ENCODE measurements around the gene XYLT1.
"Not testable (repeated sequence)": the region's sequence is repeated elsewhere in the genome, so short reads cannot be mapped to it uniquely, and the experiment has no call there.

Gene XYLT1

GRCh38 chr16:17327664-17328335 is 143.0 kb downstream of the XYLT1 start:
- DNase-seq, result peak; percentile 25

GRCh38 chr16:17325476-17326143 is 145.2 kb downstream of the XYLT1 start:
- no peak for DNase-seq

DNA sequence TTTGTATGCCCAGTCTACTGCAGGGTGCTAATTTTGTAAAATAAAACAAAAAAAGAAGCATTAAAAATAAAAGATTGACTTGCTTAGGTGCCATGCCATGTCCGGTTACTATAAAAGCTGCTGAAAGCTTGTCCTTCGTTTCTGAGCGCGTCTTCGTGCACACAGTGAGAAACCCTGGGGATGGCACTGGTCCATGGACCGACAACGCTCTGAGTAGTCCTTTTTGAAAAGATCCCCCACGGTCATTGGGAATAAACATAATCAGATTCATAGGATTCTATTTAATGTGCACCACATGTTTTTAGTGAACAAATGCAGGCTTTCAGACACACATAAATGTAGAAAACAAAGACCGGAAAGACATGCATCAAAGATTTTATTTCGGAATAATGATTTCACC is 146.3 kb downstream of the XYLT1 start:
- no peak for DNase-seq

- no peak for DNase-seq
Measured at GRCh38 chr16:17323171-17323570, 147.6 kb downstream of the XYLT1 start.

DNA sequence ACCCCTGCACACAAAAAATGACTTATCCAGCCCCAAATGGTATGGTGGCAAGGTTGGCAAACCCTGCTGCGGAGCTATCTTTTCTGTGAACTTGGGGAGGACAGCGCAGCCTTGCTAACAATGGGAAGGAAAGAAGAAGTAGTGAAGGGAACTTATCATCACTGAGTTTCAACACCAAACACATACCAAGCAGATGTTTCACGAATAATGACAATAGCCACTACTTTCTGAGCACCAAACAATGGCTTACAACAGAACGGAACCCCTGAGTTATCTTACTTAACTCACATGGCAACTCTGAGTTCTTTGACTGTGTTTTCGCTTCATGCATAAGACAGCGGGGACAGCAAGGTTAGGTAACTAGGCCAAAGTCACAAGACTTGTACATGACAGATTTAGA is 148.9 kb downstream of the XYLT1 start:
- no peak for DNase-seq

DNA sequence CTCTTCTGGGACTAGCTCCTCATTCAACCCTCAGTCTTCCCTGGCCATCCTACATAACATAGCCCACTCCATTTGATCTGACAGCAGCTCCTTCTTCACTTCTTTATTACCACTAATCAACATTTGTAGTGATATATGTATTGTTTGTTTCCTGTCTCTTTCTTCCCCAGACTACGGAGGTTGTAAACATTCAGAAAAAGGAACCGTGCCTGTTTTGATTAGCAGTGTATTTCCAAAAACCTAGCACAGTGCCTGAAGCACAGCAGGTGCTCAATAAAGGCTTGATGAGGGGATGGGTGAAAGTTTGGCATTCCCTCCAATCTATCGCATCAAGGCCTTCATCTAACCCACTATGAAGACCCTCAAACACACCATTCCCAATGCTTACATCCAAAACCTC is 150.8 kb downstream of the XYLT1 start:
- no peak for DNase-seq

DNA sequence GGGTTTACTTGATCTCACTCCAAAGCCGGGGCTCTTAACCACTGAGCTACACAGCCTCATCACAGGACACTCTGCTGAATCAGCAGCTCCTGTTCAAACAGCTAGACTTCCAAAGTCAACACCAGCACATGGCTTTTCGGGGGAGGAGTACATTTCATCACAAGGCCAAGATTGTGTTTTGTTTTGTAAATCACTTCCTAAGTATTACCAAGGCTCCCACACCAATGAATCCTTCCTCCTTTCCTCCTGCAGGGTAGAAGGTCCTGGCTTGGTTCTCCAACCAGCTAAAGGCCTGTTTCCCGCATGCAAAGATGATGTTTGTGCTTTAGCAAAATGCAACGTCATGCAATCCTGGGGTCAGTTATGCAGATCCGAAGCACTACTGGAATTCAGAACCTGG is 152.5 kb downstream of the XYLT1 start:
- DNase-seq, result no peak

DNA sequence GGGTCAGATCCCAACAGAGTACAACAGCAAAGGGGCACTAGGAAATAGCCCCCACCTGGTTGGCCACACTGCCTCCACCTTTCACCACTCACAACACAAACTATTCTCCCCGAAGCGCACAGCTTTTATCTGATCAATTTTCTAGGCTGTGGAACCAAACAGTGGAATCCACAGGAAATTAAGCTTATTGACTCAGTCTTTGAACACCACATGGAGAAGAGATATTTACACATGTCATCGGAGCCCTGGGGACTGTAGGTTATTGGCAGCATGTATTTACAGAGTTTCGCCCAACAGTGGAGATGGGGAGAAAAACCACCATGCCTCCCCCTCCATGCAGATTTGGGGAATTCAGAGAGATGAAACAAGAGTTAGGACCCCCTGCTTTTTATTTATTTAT is 154.8 kb downstream of the XYLT1 start:
- DNase-seq, result no peak

DNA sequence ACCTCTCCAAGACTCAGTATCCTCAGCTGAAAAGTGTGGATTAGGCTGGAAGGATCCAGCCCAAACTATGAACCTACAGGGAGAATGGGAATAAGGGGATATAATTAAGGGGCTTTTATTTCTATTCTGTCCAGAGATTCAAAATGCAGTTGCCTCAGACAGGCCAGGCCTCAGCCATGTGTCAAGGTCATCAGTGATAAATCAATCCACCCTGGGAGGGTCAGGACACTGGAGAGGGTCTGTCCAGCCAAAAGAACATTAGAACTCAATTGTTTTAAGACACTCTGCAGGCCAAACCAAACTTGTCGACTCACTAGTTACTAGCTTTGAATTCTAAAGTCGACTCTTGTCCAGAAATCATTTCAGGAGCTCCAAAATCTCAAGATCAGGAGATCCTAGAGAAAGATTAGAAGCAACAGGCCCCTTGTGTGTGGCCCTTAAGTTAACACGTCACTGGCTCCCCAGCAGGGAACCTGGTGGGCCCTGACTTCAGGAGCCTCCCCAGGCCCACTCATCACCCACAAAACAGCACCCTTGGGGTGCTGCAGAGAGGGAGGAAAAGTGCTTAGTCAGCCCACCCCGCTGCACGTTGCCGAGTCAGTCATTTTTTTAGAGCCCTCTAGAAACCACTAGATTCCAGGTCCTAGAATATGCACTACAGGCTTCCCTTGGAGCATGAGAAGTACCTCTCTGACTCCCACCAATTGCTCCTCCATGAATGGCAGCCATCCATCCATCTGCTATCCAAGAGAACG is 156.8 kb downstream of the XYLT1 start:
- no peak for DNase-seq

- peak; percentile 68 for DNase-seq
Measured at GRCh38 chr16:17313085-17313611, 157.6 kb downstream of the XYLT1 start.

GRCh38 chr16:17312094-17312710 is 158.6 kb downstream of the XYLT1 start:
- peak; percentile 27 for DNase-seq

DNA sequence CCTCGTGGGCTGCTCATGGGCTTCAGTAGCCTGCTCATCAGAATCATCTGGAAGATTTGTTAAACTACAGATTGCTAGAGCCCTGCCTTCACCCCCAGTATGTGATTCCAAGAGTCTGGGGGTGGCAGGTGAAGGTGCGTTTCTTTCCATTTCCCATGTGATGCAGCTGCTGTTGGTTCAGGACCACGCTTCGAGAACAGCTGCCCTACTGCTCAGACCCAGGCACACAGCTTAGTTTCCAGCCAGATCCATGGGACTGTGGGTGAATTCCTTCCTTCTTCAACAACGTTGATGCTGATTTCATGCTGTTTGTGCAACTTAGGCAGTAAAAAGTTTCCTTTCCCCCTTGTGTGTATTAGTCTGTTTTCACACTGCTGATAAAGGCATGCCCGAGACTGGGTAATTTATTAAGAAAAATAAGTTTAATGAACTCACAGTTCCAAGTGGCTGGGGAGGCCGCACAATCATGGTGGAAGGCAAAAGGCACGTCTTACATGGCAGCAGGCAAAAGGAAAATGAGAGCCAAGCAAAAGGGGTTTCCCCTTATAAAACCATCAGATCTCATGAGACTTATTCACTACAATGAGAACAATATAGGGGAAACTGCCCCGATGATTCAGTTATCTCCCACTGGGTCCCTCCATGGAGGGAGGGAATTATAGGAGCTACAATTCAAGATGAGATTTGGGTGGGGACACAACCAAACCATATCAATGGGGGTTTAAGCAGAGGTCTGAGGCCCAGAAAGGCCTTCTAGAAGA is 159.2 kb downstream of the XYLT1 start:
- no peak for DNase-seq

DNA sequence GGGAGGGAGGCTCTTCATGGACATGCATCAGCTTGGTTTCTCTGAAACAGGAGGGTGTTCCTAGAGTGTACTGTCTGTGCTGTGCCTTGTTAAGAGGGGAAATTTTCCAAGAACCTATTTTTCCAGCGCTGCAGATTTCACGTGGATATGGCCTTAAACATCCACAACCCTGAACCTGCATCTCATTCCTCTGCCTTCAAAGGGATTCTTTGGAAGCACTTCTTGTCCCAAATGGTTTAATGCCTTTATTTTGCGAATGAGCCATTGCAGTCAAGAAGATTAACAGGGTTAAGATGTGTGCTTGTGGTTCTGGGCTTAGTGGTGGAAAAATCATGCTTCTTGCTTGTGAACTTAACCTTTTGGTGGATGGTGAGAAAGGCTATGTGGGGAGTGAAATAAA is 161.2 kb downstream of the XYLT1 start:
- DNase-seq, result no peak

DNA sequence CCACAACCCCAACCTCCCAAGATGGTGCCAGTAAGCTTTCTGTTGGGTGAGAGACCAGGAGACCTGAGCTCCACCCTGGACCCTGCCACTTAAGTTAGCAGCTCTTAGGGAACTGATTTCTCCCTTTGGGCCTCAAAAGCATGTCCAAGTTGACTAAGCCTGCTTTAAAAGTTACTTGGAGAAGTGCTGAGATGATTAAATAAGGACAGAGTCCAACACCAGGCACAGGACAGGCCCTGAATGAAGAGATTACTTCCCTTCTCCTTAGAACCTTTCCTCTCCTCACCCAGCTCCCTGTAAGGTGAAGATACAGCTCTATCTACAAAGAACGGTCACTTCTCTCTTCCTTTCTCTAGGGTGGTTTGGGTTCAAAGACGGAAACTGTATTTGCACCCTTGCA is 162.6 kb downstream of the XYLT1 start:
- DNase-seq, result no peak

DNA sequence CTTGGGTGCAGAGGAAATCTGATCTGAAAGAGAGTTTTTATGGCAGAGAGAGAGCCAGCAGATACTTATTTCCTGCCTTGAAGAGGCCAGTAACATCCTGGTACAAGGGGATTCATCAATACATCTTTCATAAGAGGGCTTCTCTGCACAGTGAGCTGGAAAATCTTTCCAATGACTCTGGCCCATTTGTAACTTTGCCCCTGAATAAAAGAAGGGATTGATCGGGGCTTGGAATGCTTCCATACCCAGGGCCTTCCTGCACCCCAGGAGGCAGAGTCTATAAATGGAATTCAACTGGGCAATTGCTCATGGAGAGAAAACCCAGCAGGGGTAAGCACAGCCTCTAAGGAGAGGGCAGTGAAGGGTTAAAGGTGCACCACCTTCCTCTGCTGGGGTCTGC is 163.3 kb downstream of the XYLT1 start:
- DNase-seq, result no peak

GRCh38 chr16:17306745-17307144 is 164.0 kb downstream of the XYLT1 start:
- DNase-seq, result no peak

DNA sequence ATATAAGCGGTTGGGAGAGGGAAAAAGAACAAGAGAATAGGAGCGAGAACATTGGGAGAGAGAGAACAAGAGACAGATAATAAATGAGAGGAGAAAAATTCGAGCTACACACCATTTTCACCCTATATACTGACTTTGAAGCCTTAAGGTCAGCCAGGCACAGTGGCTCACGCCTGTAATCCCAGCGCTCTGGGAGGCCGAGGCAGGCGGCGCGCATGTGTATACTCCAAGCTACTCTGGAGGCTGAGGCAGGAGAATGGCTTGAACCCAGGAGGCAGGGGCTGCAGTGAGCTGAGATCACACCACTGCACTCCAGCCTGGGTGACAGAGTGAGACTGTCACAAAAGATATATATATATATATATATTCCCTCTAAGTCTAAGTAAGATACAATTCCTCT is 164.5 kb downstream of the XYLT1 start:
- DNase-seq, result not testable (repeated sequence)

DNA sequence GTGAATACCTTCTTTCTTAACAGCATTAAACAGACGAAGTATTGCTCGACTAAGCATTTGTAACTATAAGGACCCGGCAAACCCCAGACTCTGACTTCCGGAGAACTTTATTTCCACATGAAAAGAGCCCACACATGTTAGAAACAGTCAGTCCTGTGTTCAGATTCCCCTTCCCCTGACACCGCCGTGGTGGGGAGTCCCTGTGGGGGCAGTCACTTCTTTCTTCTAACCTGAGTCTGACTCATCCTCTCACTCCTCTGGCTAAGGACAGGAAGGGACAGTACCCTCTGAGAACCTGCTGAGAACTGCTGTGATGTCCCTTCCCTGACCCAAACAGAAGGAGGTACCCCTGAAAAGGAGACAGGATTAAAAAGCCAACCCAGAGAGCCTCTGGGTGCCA is 165.1 kb downstream of the XYLT1 start:
- no peak for DNase-seq

GRCh38 chr16:17304491-17305119 is 166.2 kb downstream of the XYLT1 start:
- DNase-seq, result no peak

- DNase-seq, result no peak
Measured at GRCh38 chr16:17304106-17304490, 166.7 kb downstream of the XYLT1 start.

GRCh38 chr16:17303101-17303500 is 167.7 kb downstream of the XYLT1 start:
- DNase-seq, result no peak

DNA sequence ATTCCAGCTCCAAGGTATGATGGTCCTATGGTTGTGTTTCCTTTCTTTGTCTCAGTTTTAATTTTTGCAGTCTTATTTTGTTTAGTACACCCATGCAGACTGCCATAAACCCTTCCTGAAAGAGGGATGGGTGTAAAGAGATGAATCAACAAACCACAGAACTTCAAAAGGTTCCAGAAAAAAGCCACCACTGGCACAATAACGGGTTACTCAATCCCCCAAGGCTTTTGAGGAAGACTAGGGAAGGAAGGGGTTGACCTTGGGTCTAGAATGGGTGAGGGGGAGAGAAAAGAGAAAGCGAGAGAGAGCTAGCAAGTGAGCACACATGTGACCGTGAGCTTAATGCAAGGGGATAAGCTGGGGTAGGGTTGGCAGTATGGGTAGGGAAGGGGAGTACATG is 168.1 kb downstream of the XYLT1 start:
- DNase-seq, result no peak
